Measurements from ENCODE around the gene SMARCC2.
A peak's percentile ranks its signal among the peaks of the same experiment; 100 is the strongest.

SMARCC2 gene

GRCh38 chr12:56152756-56153677 lies 36.3 kb downstream of the SMARCC2 start:
- Histone ChIP-seq H3K27me3 (ENCODE audit: control insufficient read depth, insufficient read depth, low read length) (no peaks in the 10 kb centered on the region), H3K9me3 (ENCODE audit: control insufficient read depth, low read length) (no peaks in the 10 kb centered on the region), H3K4me1 (ENCODE audit: control insufficient read depth, insufficient read depth, low read length) (peaks cover 19% of the 10 kb centered on the region), H3K9ac (ENCODE audit: low read length) (peak overlapping the region; percentile 88), H3K4me3 (ENCODE audit: low read length) (peak overlapping the region; percentile 78), H3K36me3 (ENCODE audit: control insufficient read depth, insufficient read depth, low read length) (no peaks in the 10 kb centered on the region)

- peak within 1 kb of the TSS; percentile 78 for H3K4me3 ChIP-seq (ENCODE audit: low read length)
- no peaks in the 10 kb centered on the region for H3K27me3 ChIP-seq (ENCODE audit: control insufficient read depth, insufficient read depth, low read length)
- H3K36me3 ChIP-seq (ENCODE audit: control insufficient read depth, insufficient read depth, low read length): no peaks in the 10 kb centered on the region
- H3K4me1 ChIP-seq (ENCODE audit: control insufficient read depth, insufficient read depth, low read length): peaks cover 16% of the 10 kb centered on the region
- peak within 1 kb of the TSS; percentile 88 for H3K9ac ChIP-seq (ENCODE audit: low read length)
- no peaks in the 10 kb centered on the region for H3K9me3 ChIP-seq (ENCODE audit: control insufficient read depth, low read length)
Observed at GRCh38 chr12:56152132-56152755, 37.0 kb downstream of the SMARCC2 start, which contains the start of gene MYL6B. Gene MYL6B, plus strand, starts transcription at chr12:56152587. Its CDS starts 1,332 bp downstream, at chr12:56153919.

- Histone ChIP-seq H3K36me3 (ENCODE audit: control insufficient read depth, insufficient read depth, low read length) (no peaks in the 10 kb centered on the region), H3K4me1 (ENCODE audit: control insufficient read depth, insufficient read depth, low read length) (peaks cover 15% of the 10 kb centered on the region)
Observed at GRCh38 chr12:56151672-56152131, 37.6 kb downstream of the SMARCC2 start.

GRCh38 chr12:56150563-56150962 lies 38.7 kb downstream of the SMARCC2 start:
- Histone ChIP-seq H3K9me3 (ENCODE audit: control insufficient read depth, low read length) (no peaks in the 10 kb centered on the region), H3K27me3 (ENCODE audit: control insufficient read depth, insufficient read depth, low read length) (no peaks in the 10 kb centered on the region), H3K4me1 (ENCODE audit: control insufficient read depth, insufficient read depth, low read length) (peaks cover 15% of the 10 kb centered on the region), H3K9ac (ENCODE audit: low read length) (no peak overlapping the region), H3K4me3 (ENCODE audit: low read length) (no peak overlapping the region), H3K36me3 (ENCODE audit: control insufficient read depth, insufficient read depth, low read length) (no peaks in the 10 kb centered on the region)

More at GRCh38 chr12:56151672-56152131, 37.6 kb downstream of the SMARCC2 start:
- Histone ChIP-seq H3K27me3 (ENCODE audit: control insufficient read depth, insufficient read depth, low read length) (no peaks in the 10 kb centered on the region), H3K9ac (ENCODE audit: low read length) (peak overlapping the region; percentile 88), H3K9me3 (ENCODE audit: control insufficient read depth, low read length) (no peaks in the 10 kb centered on the region), H3K4me3 (ENCODE audit: low read length) (peak overlapping the region; percentile 78)

GRCh38 chr12:56146492-56147460 lies 42.5 kb downstream of the SMARCC2 start:
- H3K9ac ChIP-seq (ENCODE audit: low read length): no peak overlapping the region
- H3K27me3 ChIP-seq (ENCODE audit: control insufficient read depth, insufficient read depth, low read length): no peaks in the 10 kb centered on the region
- H3K4me3 ChIP-seq (ENCODE audit: low read length): no peak overlapping the region
- no peaks in the 10 kb centered on the region for H3K9me3 ChIP-seq (ENCODE audit: control insufficient read depth, low read length)
- H3K4me1 ChIP-seq (ENCODE audit: control insufficient read depth, insufficient read depth, low read length): peaks cover 7% of the 10 kb centered on the region
- H3K36me3 ChIP-seq (ENCODE audit: control insufficient read depth, insufficient read depth, low read length): peaks cover 8% of the 10 kb centered on the region

GRCh38 chr12:56145217-56145616 lies 44.1 kb downstream of the SMARCC2 start:
- Histone ChIP-seq H3K27me3 (ENCODE audit: control insufficient read depth, insufficient read depth, low read length) (no peaks in the 10 kb centered on the region), H3K36me3 (ENCODE audit: control insufficient read depth, insufficient read depth, low read length) (peaks cover 8% of the 10 kb centered on the region), H3K4me3 (ENCODE audit: low read length) (no peak overlapping the region), H3K9ac (ENCODE audit: low read length) (no peak overlapping the region), H3K9me3 (ENCODE audit: control insufficient read depth, low read length) (no peaks in the 10 kb centered on the region), H3K4me1 (ENCODE audit: control insufficient read depth, insufficient read depth, low read length) (no peaks in the 10 kb centered on the region)

- Histone ChIP-seq H3K27me3 (ENCODE audit: control insufficient read depth, insufficient read depth, low read length) (no peaks in the 10 kb centered on the region), H3K9me3 (ENCODE audit: control insufficient read depth, low read length) (no peaks in the 10 kb centered on the region), H3K9ac (ENCODE audit: low read length) (no peak overlapping the region), H3K36me3 (ENCODE audit: control insufficient read depth, insufficient read depth, low read length) (peaks cover 8% of the 10 kb centered on the region), H3K4me3 (ENCODE audit: low read length) (no peak overlapping the region), H3K4me1 (ENCODE audit: control insufficient read depth, insufficient read depth, low read length) (no peaks in the 10 kb centered on the region)
Observed at GRCh38 chr12:56143870-56144269, 45.4 kb downstream of the SMARCC2 start.

GRCh38 chr12:56143217-56143616 lies 46.1 kb downstream of the SMARCC2 start:
- Histone ChIP-seq H3K4me1 (ENCODE audit: control insufficient read depth, insufficient read depth, low read length) (no peaks in the 10 kb centered on the region), H3K4me3 (ENCODE audit: low read length) (no peak overlapping the region), H3K27me3 (ENCODE audit: control insufficient read depth, insufficient read depth, low read length) (no peaks in the 10 kb centered on the region), H3K9ac (ENCODE audit: low read length) (no peak overlapping the region), H3K36me3 (ENCODE audit: control insufficient read depth, insufficient read depth, low read length) (peaks cover 8% of the 10 kb centered on the region), H3K9me3 (ENCODE audit: control insufficient read depth, low read length) (no peaks in the 10 kb centered on the region)

- H3K36me3 ChIP-seq (ENCODE audit: control insufficient read depth, insufficient read depth, low read length): peaks cover 8% of the 10 kb centered on the region
- no peaks in the 10 kb centered on the region for H3K9me3 ChIP-seq (ENCODE audit: control insufficient read depth, low read length)
- H3K4me3 ChIP-seq (ENCODE audit: low read length): no peak overlapping the region
- no peaks in the 10 kb centered on the region for H3K4me1 ChIP-seq (ENCODE audit: control insufficient read depth, insufficient read depth, low read length)
- no peaks in the 10 kb centered on the region for H3K27me3 ChIP-seq (ENCODE audit: control insufficient read depth, insufficient read depth, low read length)
- H3K9ac ChIP-seq (ENCODE audit: low read length): no peak overlapping the region
Observed at GRCh38 chr12:56141946-56142784, 47.1 kb downstream of the SMARCC2 start.

GRCh38 chr12:56137853-56138571 lies 51.3 kb downstream of the SMARCC2 start:
- H3K4me3 ChIP-seq (ENCODE audit: low read length): no peak overlapping the region
- no peak overlapping the region for H3K9ac ChIP-seq (ENCODE audit: low read length)
- H3K36me3 ChIP-seq (ENCODE audit: control insufficient read depth, insufficient read depth, low read length): peaks cover 14% of the 10 kb centered on the region

More at GRCh38 chr12:56137853-56138571, 51.3 kb downstream of the SMARCC2 start:
- Histone ChIP-seq H3K9me3 (ENCODE audit: control insufficient read depth, low read length) (no peaks in the 10 kb centered on the region), H3K27me3 (ENCODE audit: control insufficient read depth, insufficient read depth, low read length) (no peaks in the 10 kb centered on the region), H3K4me1 (ENCODE audit: control insufficient read depth, insufficient read depth, low read length) (no peaks in the 10 kb centered on the region)

Measured in mucosa of stomach (tissue), 1 donor.